ENCODE data around the gene TFDP1. TPM values are rescaled to one million over a fixed set of nuclear protein-coding genes. Genes with fewer than 3 reads are reported as not detected.

TFDP1 gene
- total RNA-seq, 1 donor from 2014 or later = 40.0 TPM

DNA sequence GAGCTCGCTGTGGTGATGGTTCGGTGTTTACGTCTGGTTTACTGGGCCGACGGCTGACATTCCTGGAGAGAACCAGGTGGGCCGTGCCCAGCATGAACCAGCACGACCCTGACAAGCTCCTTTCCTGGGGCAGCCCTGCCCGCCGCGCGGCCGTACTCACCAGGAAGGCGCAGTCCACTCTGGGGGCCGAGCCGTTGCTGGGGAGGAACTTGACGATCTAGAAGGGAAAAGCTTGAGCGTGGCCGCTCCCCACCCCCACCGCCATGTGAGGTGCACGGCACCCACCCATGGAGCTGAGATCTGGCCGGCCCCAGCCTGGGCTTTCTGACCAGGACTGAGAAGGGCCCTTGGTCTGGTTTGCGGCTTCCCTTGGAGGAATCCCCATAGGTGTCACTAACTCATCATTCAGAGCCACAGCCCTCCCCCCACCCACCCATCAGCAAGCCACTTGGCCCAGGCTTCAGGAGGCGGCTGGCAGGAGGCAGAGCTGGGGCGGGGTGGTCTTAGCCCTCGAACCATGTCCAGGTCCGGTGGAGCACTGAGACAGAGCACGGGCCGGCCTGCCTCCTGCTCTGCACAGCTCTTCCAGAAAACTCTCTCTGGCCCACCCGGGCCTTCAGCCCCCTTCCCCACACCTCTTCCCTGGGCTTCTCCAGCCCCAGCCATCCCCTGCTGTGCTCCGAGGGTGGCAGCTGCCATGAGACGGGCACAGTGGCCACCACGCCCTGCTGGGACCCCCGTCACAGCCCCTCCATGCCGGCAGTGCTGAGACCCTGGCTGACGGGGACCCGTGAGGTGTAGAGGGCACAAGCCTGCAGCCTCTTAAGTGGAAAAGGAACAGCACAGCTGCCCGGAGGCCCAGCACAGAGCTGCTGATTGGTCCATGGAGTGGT lies 67.2 kb downstream of the TFDP1 start:
- Histone ChIP-seq H3K36me3 (no peaks in the 10 kb centered on the region), H3K4me1 (peaks cover 15% of the 10 kb centered on the region), H3K9me3 (no peaks in the 10 kb centered on the region), H3K4me3 (no peak overlapping the region), H3K27me3 (no peaks in the 10 kb centered on the region), H3K27ac (no peak overlapping the region)
- DNase-seq (ENCODE audit: extremely low spot score in 2 of 2) = no peak
- TF ChIP-seq, protein P1, sequence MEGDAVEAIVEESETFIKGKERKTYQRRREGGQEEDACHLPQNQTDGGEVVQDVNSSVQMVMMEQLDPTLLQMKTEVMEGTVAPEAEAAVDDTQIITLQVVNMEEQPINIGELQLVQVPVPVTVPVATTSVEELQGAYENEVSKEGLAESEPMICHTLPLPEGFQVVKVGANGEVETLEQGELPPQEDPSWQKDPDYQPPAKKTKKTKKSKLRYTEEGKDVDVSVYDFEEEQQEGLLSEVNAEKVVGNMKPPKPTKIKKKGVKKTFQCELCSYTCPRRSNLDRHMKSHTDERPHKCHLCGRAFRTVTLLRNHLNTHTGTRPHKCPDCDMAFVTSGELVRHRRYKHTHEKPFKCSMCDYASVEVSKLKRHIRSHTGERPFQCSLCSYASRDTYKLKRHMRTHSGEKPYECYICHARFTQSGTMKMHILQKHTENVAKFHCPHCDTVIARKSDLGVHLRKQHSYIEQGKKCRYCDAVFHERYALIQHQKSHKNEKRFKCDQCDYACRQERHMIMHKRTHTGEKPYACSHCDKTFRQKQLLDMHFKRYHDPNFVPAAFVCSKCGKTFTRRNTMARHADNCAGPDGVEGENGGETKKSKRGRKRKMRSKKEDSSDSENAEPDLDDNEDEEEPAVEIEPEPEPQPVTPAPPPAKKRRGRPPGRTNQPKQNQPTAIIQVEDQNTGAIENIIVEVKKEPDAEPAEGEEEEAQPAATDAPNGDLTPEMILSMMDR (IDR thresholded peaks at IDR 0.05) = no peak
- intact Hi-C loops (cut with DNase I) = no loop called here

DNA sequence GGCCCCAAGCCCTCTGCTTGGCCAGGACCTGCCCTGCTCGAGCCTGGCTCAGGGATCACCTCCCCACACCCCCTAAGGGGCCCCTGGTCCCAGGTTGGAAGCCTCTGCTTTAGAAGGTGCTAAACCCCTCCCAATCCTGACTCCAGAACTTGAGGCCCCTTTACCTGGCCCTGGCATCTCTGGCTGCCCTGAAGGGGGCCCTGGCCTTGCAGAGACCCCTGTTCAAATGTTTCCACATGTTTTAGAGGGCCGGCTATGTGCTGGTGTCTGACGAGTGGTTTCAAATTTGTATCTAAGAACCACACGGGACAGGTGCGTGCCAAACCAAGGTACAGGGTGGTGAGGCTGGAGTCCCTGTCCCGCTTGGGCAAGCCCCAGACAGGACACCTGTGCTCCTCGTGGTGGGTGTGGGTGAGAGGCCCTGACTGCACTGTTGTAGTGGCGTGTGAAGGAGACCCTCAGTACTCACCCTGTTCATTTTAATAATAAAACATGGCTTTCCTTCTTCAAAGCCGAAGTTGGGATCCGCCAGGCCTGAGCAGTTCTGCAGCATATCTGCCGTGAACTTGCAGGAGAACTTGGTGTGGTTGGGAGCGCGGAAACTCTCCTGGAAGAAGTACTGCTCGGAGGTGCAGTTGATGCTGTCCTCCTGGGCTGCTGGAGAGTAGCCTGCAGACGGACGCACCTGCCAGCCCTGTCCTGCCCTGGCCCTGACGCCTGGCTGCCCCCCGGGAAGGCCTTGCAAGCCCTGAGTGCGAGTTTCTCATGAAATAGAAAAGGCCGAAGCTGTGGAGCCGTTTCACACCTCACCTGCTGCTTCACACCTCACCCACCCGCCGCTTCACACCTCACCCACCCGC lies 68.1 kb downstream of the TFDP1 start:
- Histone ChIP-seq H3K4me1 (peaks cover 6% of the 10 kb centered on the region), H3K36me3 (no peaks in the 10 kb centered on the region), H3K27ac (no peak overlapping the region), H3K9me3 (no peaks in the 10 kb centered on the region), H3K27me3 (no peaks in the 10 kb centered on the region), H3K4me3 (no peak overlapping the region)
- DNase-seq (ENCODE audit: extremely low spot score in 2 of 2) = no peak
- no peak for TF ChIP-seq POLR2AphosphoS5 (IDR thresholded peaks at IDR 0.05; ENCODE audit: insufficient read depth in 1 of 2, low read depth in 1 of 2)
- TF ChIP-seq, protein P1 (IDR thresholded peaks at IDR 0.05) = no peak
- TF ChIP-seq POLR2A (IDR thresholded peaks at IDR 0.05) = no peak
- intact Hi-C loops (cut with DNase I) = no loop called here

DNA sequence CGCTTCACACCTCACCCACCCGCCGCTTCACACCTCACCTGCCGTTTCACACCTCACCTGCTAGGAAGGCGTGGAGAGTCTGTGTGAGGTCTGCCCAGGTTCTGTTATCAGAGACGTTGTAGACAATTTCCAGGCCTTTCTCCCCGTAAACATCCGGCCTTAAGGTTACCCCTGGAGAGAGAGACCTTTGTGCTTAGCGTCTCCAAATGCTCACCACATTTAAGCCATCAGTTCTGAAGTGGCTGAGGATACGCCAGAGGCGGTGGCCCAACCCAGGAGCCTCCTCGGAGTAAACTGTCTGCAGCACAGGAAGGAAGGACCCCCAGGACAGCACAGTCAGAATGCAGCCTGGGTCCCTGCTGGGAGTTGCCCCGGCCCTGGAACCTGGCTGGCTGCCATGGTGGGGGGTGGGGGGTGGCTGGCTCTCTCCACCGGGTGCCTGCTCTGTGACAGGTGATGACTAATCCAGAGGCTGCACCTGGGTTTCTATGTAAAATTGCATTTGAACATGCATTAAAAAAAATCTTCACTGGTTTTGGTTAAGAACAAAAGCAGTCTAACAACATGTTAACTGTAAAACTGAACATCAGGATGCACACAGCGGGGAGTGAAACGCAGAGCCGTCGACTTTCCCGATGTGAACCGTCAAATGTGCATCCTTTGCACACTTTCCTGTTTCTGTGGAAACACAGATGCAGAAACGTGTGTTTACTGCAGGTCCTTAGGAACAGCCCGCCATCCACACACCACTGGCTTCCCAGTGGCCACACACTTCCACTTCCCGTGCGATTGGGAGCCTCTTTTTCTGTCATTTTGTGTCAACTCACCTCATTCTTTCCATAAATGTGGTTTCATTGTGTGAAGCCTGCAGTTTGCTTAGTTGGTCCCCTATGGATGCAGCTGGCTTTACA lies 69.0 kb downstream of the TFDP1 start:
- Histone ChIP-seq H3K27ac (no peak overlapping the region), H3K27me3 (no peaks in the 10 kb centered on the region), H3K4me1 (no peaks in the 10 kb centered on the region), H3K4me3 (no peak overlapping the region), H3K9me3 (no peaks in the 10 kb centered on the region), H3K36me3 (no peaks in the 10 kb centered on the region)
- no peak for DNase-seq (ENCODE audit: extremely low spot score in 2 of 2)
- intact Hi-C loops (cut with DNase I) = no loop called here
- TF ChIP-seq POLR2A (IDR thresholded peaks at IDR 0.05) (no peak), POLR2AphosphoS5 (IDR thresholded peaks at IDR 0.05; ENCODE audit: insufficient read depth in 1 of 2, low read depth in 1 of 2) (no peak)
- TF ChIP-seq, protein P1 (IDR thresholded peaks at IDR 0.05) = no peak

DNA sequence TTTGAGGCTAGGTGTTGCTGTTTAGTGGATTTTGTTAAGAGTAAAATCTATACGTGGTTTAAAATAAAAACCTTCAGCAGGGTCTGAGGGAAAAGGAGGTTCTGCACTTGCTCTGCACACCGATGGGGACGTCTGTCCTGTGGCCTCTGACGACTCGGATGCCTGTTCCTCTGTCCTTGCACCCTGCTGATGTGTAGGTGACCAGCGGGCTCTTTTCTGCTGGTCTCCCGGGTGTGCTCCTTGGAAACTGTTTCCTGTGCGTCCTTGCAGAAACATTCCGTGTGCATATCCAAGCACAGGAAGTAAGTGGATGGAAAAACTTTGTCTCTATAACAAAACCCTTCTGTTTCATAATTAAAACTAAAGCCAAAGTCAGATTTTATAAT lies 69.6 kb downstream of the TFDP1 start:
- intact Hi-C loops (cut with DNase I) = no loop called here

More for the DNA sequence above, 69.6 kb downstream of the TFDP1 start:
- DNase-seq (ENCODE audit: extremely low spot score in 2 of 2) = no peak
- H3K27me3 ChIP-seq = no peaks in the 10 kb centered on the region
- TF ChIP-seq POLR2AphosphoS5 (IDR thresholded peaks at IDR 0.05; ENCODE audit: insufficient read depth in 1 of 2, low read depth in 1 of 2) (no peak), POLR2A (IDR thresholded peaks at IDR 0.05) (no peak)
- TF ChIP-seq, protein P1 (IDR thresholded peaks at IDR 0.05) = no peak
- H3K4me3 ChIP-seq = no peak overlapping the region
- H3K4me1 ChIP-seq = no peaks in the 10 kb centered on the region
- H3K9me3 ChIP-seq = no peaks in the 10 kb centered on the region
- no peaks in the 10 kb centered on the region for H3K36me3 ChIP-seq
- no peak overlapping the region for H3K27ac ChIP-seq

Measured in vagina (tissue), 2 donors.